ENCODE measurements around the gene TBC1D3I. TPM values are rescaled to one million over a fixed set of nuclear protein-coding genes. Genes with fewer than 3 reads are reported as not detected.
"Not testable (repeated sequence)": the region's sequence is repeated elsewhere in the genome, so short reads cannot be mapped to it uniquely, and the experiment has no call there.

The TBC1D3I gene
- not detected in 2 replicates for total RNA-seq
- polyA plus RNA-seq = 0.19 and 0.32 TPM in 2 replicates

DNA sequence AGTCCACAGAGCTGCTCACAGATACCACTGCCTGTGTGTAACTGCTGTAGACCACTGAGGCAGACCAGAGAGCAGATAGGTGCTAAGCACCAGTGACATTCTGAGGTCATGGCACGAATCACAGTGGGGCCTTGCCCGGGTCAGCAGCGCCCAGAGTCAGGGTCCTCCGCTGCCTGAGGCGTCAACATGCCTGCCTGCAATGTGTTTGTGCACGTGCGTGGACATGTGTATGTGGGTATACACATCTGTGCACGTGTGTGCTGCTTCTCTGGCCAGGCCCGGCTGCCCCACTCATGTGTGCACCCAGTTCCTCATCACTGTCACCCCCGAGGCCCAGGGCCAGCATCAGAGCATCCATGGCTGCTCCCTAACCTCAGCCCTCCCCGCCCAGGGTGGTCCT is at the start of gene TBC1D3I:
Gene TBC1D3I, minus strand, starts transcription at position 101 of the 400 bp plus-strand sequence. CDS start 1,585 bp downstream, outside the sequence.
- no CpG with 5 or more reads among the region's 11 CpGs for WGBS (ENCODE audit: low lambda C conversion rate, missing lambda C conversion rate)
- H3K27me3 ChIP-seq = not testable (repeated sequence)

DNA sequence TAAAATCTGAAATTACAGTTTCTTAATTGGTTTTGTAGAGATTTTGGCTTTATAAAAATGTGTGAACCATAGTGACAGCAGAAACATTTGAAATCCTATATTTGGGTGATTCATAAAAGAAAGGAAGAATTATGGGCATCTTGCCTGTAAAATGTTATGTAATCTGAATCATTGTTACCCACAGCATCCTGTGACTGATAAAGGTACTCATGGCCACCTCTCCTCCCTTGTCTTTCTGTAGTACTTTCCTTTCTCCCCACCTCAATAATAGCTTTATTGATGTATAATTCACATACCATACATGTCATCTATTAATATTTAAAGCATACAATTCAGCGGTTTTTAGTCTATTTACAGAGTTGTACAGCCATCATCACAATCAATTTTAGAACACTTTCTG is 30.8 kb upstream of the TBC1D3I start:
- H2AFZ ChIP-seq; H3K9me3 ChIP-seq (ENCODE audit: low read depth); H3K27me3 ChIP-seq; H3K79me2 ChIP-seq; H3K4me3 ChIP-seq; H3K27ac ChIP-seq; H3K9me2 ChIP-seq (replicated peaks; ENCODE audit: insufficient read depth); DNase-seq (ENCODE audit: low spot score); H3K4me1 ChIP-seq (ENCODE audit: insufficient read depth); H4K20me1 ChIP-seq (ENCODE audit: insufficient read depth, poor library complexity, severe bottlenecking); H3K4me2 ChIP-seq; H3K36me3 ChIP-seq (replicated peaks; ENCODE audit: insufficient read depth, low read depth): not testable (repeated sequence)
- WGBS (ENCODE audit: low lambda C conversion rate, missing lambda C conversion rate) = no CpG with 5 or more reads among the region's 1 CpG

More for the DNA sequence above, at the start of gene TBC1D3I:
- H3K27ac ChIP-seq; H3K9me3 ChIP-seq (ENCODE audit: low read depth); H3K4me1 ChIP-seq (ENCODE audit: insufficient read depth); H3K79me2 ChIP-seq; DNase-seq (ENCODE audit: low spot score); H2AFZ ChIP-seq; H3K4me2 ChIP-seq; H3K36me3 ChIP-seq (replicated peaks; ENCODE audit: insufficient read depth, low read depth); H4K20me1 ChIP-seq (ENCODE audit: insufficient read depth, poor library complexity, severe bottlenecking); H3K9me2 ChIP-seq (replicated peaks; ENCODE audit: insufficient read depth); H3K4me3 ChIP-seq: not testable (repeated sequence)

DNA sequence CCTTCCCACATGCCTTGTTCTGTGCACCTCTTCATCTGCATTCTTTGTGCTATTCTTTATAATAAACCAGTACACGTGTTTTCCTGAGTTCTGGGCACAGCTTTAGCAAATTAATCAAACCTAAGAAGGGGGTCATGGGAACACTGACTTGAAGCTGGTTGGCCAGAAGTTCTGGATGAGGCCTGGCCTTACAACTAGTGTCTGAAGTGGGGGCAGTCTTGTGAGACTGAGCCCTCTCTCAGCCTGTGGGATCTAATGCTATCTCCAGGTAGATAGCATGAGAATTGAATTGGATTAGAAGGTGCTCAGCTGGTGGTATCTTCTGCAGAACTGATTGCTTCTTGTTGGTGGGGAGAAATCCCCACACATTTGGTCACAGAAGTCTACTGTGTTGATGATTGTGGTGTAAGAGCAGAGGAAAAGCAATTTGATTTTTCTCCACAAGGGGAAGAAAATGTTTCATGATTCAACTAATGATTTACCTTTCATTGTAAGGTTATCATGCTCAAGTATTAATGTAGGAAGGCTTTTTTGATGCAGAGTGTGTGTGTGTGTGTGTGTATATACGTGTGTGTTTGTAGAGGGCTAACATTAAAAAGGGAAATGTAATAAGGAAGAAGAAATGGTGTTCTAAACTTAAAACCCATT is 25.7 kb upstream of the TBC1D3I start:
- H3K4me2 ChIP-seq; H3K9me3 ChIP-seq (ENCODE audit: low read depth); DNase-seq (ENCODE audit: low spot score); H3K27ac ChIP-seq; H3K79me2 ChIP-seq; H3K4me1 ChIP-seq (ENCODE audit: insufficient read depth); H3K27me3 ChIP-seq; H3K9me2 ChIP-seq (replicated peaks; ENCODE audit: insufficient read depth); H3K4me3 ChIP-seq; H2AFZ ChIP-seq; H4K20me1 ChIP-seq (ENCODE audit: insufficient read depth, poor library complexity, severe bottlenecking); H3K36me3 ChIP-seq (replicated peaks; ENCODE audit: insufficient read depth, low read depth): not testable (repeated sequence)
- WGBS (ENCODE audit: low lambda C conversion rate, missing lambda C conversion rate) = 75% methylated on average over 1 of the region's 2 CpGs

DNA sequence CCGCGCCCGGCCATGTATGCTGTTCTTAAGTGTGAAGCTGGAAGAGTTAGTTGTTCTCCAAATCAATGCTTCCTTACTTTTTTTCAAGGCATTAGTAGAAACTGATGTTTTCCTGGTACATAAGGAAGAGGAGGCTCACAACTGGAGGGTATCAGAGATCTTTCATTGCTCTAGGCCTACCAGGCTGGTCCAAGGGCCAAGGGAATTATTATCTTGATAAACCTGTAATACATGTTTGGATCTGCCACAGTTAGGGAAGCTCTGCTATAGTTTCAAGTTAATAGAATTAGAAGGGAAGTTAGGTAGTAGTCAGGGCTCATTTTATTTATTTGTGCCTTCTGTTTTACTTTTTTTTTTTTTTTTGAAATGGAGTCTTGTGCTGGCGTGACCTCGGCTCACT is 19.8 kb upstream of the TBC1D3I start:
- H3K9me3 ChIP-seq (ENCODE audit: low read depth); DNase-seq (ENCODE audit: low spot score); H3K9me2 ChIP-seq (replicated peaks; ENCODE audit: insufficient read depth); H3K79me2 ChIP-seq; H3K4me1 ChIP-seq (ENCODE audit: insufficient read depth); H3K4me2 ChIP-seq; H3K4me3 ChIP-seq; H4K20me1 ChIP-seq (ENCODE audit: insufficient read depth, poor library complexity, severe bottlenecking); H3K27me3 ChIP-seq; H2AFZ ChIP-seq; H3K36me3 ChIP-seq (replicated peaks; ENCODE audit: insufficient read depth, low read depth); H3K27ac ChIP-seq: not testable (repeated sequence)
- 97% methylated on average over 5 of the region's 5 CpGs for WGBS (ENCODE audit: low lambda C conversion rate, missing lambda C conversion rate)

DNA sequence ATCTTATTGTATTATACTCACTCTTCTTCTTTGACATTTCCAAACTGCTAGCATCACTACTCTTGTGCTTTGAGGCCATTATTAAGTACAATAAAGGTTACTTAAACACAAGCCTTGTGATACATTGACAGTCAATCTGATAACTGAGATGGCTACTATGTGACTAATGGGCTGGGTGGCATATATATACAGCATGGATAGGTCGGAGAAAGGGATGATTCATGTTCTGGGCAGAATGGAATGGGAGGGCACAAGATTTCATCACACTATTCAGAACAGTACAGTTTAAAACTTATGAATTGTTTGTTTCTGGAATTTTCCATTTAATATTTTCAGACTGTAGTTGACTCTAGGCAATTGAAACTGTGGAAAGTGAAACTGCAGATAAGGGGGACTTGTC is 18.9 kb upstream of the TBC1D3I start:
- not testable (repeated sequence) for H3K9me3 ChIP-seq (ENCODE audit: low read depth); H3K27ac ChIP-seq; H3K4me1 ChIP-seq (ENCODE audit: insufficient read depth); H3K9me2 ChIP-seq (replicated peaks; ENCODE audit: insufficient read depth); DNase-seq (ENCODE audit: low spot score); H2AFZ ChIP-seq; H4K20me1 ChIP-seq (ENCODE audit: insufficient read depth, poor library complexity, severe bottlenecking); H3K4me2 ChIP-seq; H3K4me3 ChIP-seq; H3K36me3 ChIP-seq (replicated peaks; ENCODE audit: insufficient read depth, low read depth); H3K27me3 ChIP-seq; H3K79me2 ChIP-seq
- no CpG with 5 or more reads among the region's 1 CpG for WGBS (ENCODE audit: low lambda C conversion rate, missing lambda C conversion rate)

DNA sequence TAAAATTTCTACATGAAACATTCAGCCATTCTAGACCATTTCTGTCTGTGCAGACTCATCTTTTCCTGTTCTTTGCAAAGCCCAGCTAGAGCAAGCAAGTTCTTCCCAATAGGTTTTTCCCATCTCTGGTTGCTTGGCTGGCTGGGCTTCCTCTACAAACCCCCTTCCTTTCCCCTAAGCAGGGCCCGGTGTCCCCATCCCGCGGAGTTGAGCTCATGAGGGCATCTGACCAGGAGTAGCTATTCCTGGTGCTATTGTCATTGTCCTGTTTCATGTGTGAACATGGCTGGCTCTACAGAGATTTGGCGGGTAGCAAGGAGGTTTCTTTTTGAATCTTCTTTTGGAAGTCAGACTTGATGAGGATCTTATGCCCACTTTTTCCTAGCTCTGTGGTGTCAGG is 22.3 kb downstream of the TBC1D3I start:
- H2AFZ ChIP-seq; DNase-seq (ENCODE audit: low spot score); H3K4me3 ChIP-seq; H3K9me3 ChIP-seq (ENCODE audit: low read depth); H4K20me1 ChIP-seq (ENCODE audit: insufficient read depth, poor library complexity, severe bottlenecking); H3K27ac ChIP-seq; H3K9me2 ChIP-seq (replicated peaks; ENCODE audit: insufficient read depth); H3K4me2 ChIP-seq; H3K79me2 ChIP-seq; H3K36me3 ChIP-seq (replicated peaks; ENCODE audit: insufficient read depth, low read depth); H3K27me3 ChIP-seq; H3K4me1 ChIP-seq (ENCODE audit: insufficient read depth): not testable (repeated sequence)
- WGBS (ENCODE audit: low lambda C conversion rate, missing lambda C conversion rate) = 89% methylated on average over 4 of the region's 4 CpGs

Data from hepatocyte (in vitro differentiated cells).